HUES6 (cell line): ENCODE measurements around the gene PIEZO1.

Experiments used
- H3K27ac ChIP-seq: 2 replicates; pipeline ENCODE4 v1.7.0; 2013; ENCODE audit warnings: low read depth, mild to moderate bottlenecking, low read length, inconsistent platforms
- H3K27me3 ChIP-seq: 2 replicates; pipeline ENCODE4 v1.6.1; 2013; ENCODE audit warnings: low read length; ENCODE audit not compliant: control insufficient read depth, insufficient read depth
- H3K36me3 ChIP-seq: 2 replicates; pipeline ENCODE4 v1.6.1; 2013; ENCODE audit warnings: low read length; ENCODE audit not compliant: control insufficient read depth, insufficient read depth
- H3K4me1 ChIP-seq: 2 replicates; pipeline ENCODE4 v1.6.1; 2013; ENCODE audit warnings: low read length; ENCODE audit not compliant: control insufficient read depth, insufficient read depth
- H3K4me3 ChIP-seq: 2 replicates; pipeline ENCODE4 v1.5.1; 2013; ENCODE audit warnings: low read depth, low read length
- H3K9ac ChIP-seq: one replicate; pipeline ENCODE4 v1.6.1; 2013; ENCODE audit warnings: mild to moderate bottlenecking, low read length
- H3K9me3 ChIP-seq: 2 replicates; pipeline ENCODE4 v1.6.1; 2013; ENCODE audit warnings: low read depth, low read length; ENCODE audit not compliant: control insufficient read depth, insufficient read depth

Gene PIEZO1

GRCh38 chr16:88770461-88771293, 14.3 kb downstream of the PIEZO1 start:
- Histone ChIP-seq H3K36me3 (no peaks in the 10 kb centered on the region), H3K4me1 (peaks cover 38% of the 10 kb centered on the region), H3K27me3 (peaks cover 91% of the 10 kb centered on the region; the same call in 1 of the 2 replicates), H3K27ac (no peak overlapping the region), H3K9me3 (no peaks in the 10 kb centered on the region), H3K4me3 (peak overlapping the region; percentile 41), H3K9ac (peak overlapping the region; percentile 31)

- Histone ChIP-seq H3K9ac (no peak overlapping the region), H3K4me3 (peak overlapping the region; percentile 41), H3K27me3 (peaks cover 90% of the 10 kb centered on the region; the same call in 1 of the 2 replicates), H3K36me3 (no peaks in the 10 kb centered on the region), H3K9me3 (no peaks in the 10 kb centered on the region), H3K4me1 (peaks cover 43% of the 10 kb centered on the region), H3K27ac (no peak overlapping the region)
These were observed 15.2 kb downstream of the PIEZO1 start for GRCh38 chr16:88769617-88770460.

GRCh38 chr16:88768071-88768783, 16.8 kb downstream of the PIEZO1 start:
- H3K4me1 ChIP-seq = peaks cover 51% of the 10 kb centered on the region

GRCh38 chr16:88767546-88768070, 17.4 kb downstream of the PIEZO1 start:
- Histone ChIP-seq H3K9ac (no peak overlapping the region), H3K4me3 (no peak overlapping the region), H3K27ac (no peak overlapping the region), H3K27me3 (peaks cover 79% of the 10 kb centered on the region; the same call in 1 of the 2 replicates), H3K9me3 (no peaks in the 10 kb centered on the region), H3K36me3 (no peaks in the 10 kb centered on the region), H3K4me1 (peaks cover 55% of the 10 kb centered on the region)

More at GRCh38 chr16:88768071-88768783, 16.8 kb downstream of the PIEZO1 start:
- H3K9ac ChIP-seq = no peak overlapping the region
- no peaks in the 10 kb centered on the region for H3K9me3 ChIP-seq
- H3K27ac ChIP-seq = no peak overlapping the region
- no peaks in the 10 kb centered on the region for H3K36me3 ChIP-seq
- H3K4me3 ChIP-seq = no peak overlapping the region
- peaks cover 85% of the 10 kb centered on the region; the same call in 1 of the 2 replicates for H3K27me3 ChIP-seq

GRCh38 chr16:88766975-88767374, 18.0 kb downstream of the PIEZO1 start:
- Histone ChIP-seq H3K36me3 (no peaks in the 10 kb centered on the region), H3K9me3 (no peaks in the 10 kb centered on the region), H3K4me3 (no peak overlapping the region), H3K4me1 (peaks cover 60% of the 10 kb centered on the region), H3K27me3 (peaks cover 79% of the 10 kb centered on the region; the same call in 1 of the 2 replicates), H3K27ac (no peak overlapping the region), H3K9ac (no peak overlapping the region)

- no peak overlapping the region for H3K4me3 ChIP-seq
- H3K27me3 ChIP-seq = peaks cover 72% of the 10 kb centered on the region; the same call in 1 of the 2 replicates
- no peaks in the 10 kb centered on the region for H3K9me3 ChIP-seq
- no peak overlapping the region; the same call in 1 of the 2 replicates for H3K27ac ChIP-seq
- H3K36me3 ChIP-seq = no peaks in the 10 kb centered on the region
- H3K4me1 ChIP-seq = peaks cover 49% of the 10 kb centered on the region
- H3K9ac ChIP-seq = no peak overlapping the region
These were observed 20.1 kb downstream of the PIEZO1 start for GRCh38 chr16:88764913-88765349.

GRCh38 chr16:88764080-88764479, 20.9 kb downstream of the PIEZO1 start:
- Histone ChIP-seq H3K4me1 (peaks cover 52% of the 10 kb centered on the region), H3K36me3 (no peaks in the 10 kb centered on the region), H3K27ac (no peak overlapping the region), H3K27me3 (peaks cover 69% of the 10 kb centered on the region; the same call in 1 of the 2 replicates), H3K4me3 (0 out of 2 replicates have a peak overlapping the region, but pooled peaks have one; percentile 22), H3K9me3 (no peaks in the 10 kb centered on the region), H3K9ac (no peak overlapping the region)

GRCh38 chr16:88763502-88764053, 21.4 kb downstream of the PIEZO1 start:
- peaks cover 54% of the 10 kb centered on the region for H3K4me1 ChIP-seq
- H3K9me3 ChIP-seq = no peaks in the 10 kb centered on the region
- peak overlapping the region; percentile 25; the same call in 1 of the 2 replicates for H3K27ac ChIP-seq
- peaks cover 67% of the 10 kb centered on the region; the same call in 1 of the 2 replicates for H3K27me3 ChIP-seq
- no peaks in the 10 kb centered on the region for H3K36me3 ChIP-seq
- H3K9ac ChIP-seq = no peak overlapping the region
- peak overlapping the region; percentile 22; the same call in 1 of the 2 replicates for H3K4me3 ChIP-seq

GRCh38 chr16:88762941-88763340, 22.1 kb downstream of the PIEZO1 start:
- Histone ChIP-seq H3K27ac (peak overlapping the region; percentile 25; the same call in 1 of the 2 replicates), H3K4me1 (peaks cover 51% of the 10 kb centered on the region), H3K9me3 (no peaks in the 10 kb centered on the region), H3K4me3 (no peak overlapping the region), H3K9ac (no peak overlapping the region), H3K27me3 (peaks cover 67% of the 10 kb centered on the region; the same call in 1 of the 2 replicates), H3K36me3 (no peaks in the 10 kb centered on the region)
